Panc1 (cell line): ENCODE measurements around the gene CLEC16A. TPM values are rescaled to one million over a fixed set of nuclear protein-coding genes. Genes with fewer than 3 reads are reported as not detected.

Experiments used
- ATAC-seq: fragments of 200-7000 bp; cut with Tn5 transposase; 2 replicates; pipeline ENCODE4 v1.9.1; 2020; ENCODE audit warnings: mild to moderate bottlenecking, moderate library complexity
- BruUV-seq: library from RNA; stranded (reverse); fragments of 400-500 nt; replicated peaks from 2 replicates; lab custom pipeline; 2021; lab: Mats Ljungman, UMichigan
- CTCF ChIA-PET: fragments of 300-600 bp; sonication (Branson Sonifier 250); formaldehyde crosslinking; loops from one replicate; lab custom pipeline; 2022; ENCODE audit warnings: antibody characterized with exemption; lab: Charles Lee
- POLR2A ChIA-PET: fragments of 300-600 bp; sonication (Branson Sonifier 250); formaldehyde crosslinking; loops from one replicate; lab custom pipeline; 2022; ENCODE audit warnings: antibody characterized with exemption; lab: Charles Lee
- DNase-seq: peaks from one replicate; pipeline ENCODE4 v3.0.0-alpha.2; 2010; ENCODE audit warnings: low read depth, low spot score
- H3K27ac ChIP-seq: 2 replicates; pipeline ENCODE4 v1.5.1; 2011; ENCODE audit warnings: mild to moderate bottlenecking, low read length, inconsistent platforms
- H3K27me3 ChIP-seq: fragments of 200-500 bp; sonication (Bioruptor generic); 2 replicates; pipeline ENCODE4 v1.6.0; 2014; ENCODE audit warnings: low read length, inconsistent platforms; ENCODE audit not compliant: control insufficient read depth, insufficient read depth
- H3K36me3 ChIP-seq: fragments of 200-500 bp; sonication (Bioruptor generic); 2 replicates; pipeline ENCODE4 v1.5.1; 2014; ENCODE audit warnings: inconsistent platforms, mild to moderate bottlenecking, low read length, moderate library complexity; ENCODE audit not compliant: control insufficient read depth, insufficient read depth
- H3K4me1 ChIP-seq: 2 replicates; pipeline ENCODE4 v1.5.1; 2011; ENCODE audit warnings: inconsistent platforms, mild to moderate bottlenecking, low read length, moderate library complexity; ENCODE audit not compliant: control insufficient read depth, insufficient read depth
- H3K4me3 ChIP-seq, 2 experiments: 2 replicates each; pipeline ENCODE4 v1.5.1; 2011 to 2012; ENCODE audit warnings: low read depth in 2 of 2, low read length in 2 of 2, mild to moderate bottlenecking in 2 of 2, inconsistent platforms in 1 of 2, moderate library complexity in 1 of 2
- H3K9me3 ChIP-seq: fragments of 200-500 bp; sonication (Bioruptor generic); 2 replicates; pipeline ENCODE4 v1.5.1; 2014; ENCODE audit warnings: low read depth, mild to moderate bottlenecking, inconsistent platforms, low read length, moderate library complexity; ENCODE audit not compliant: control insufficient read depth, insufficient read depth
- CTCF ChIP-seq: fragments of 450-650 bp; IDR thresholded peaks from 2 replicates; pipeline ENCODE4 v1.5.1; 2017; ENCODE audit warnings: mild to moderate bottlenecking
- POLR2AphosphoS5 ChIP-seq: IDR thresholded peaks from 2 replicates; pipeline ENCODE4 v1.6.1; 2012; ENCODE audit warnings: mild to moderate bottlenecking, low read depth, low read length, moderate library complexity
- REST ChIP-seq, 2 experiments: IDR thresholded peaks; 2 replicates each; pipeline ENCODE4 v1.6.1; 2011 to 2012; ENCODE audit warnings: low read depth in 2 of 2, control low read depth in 1 of 2, low read length in 1 of 2, mild to moderate bottlenecking in 1 of 2, moderate library complexity in 1 of 2; ENCODE audit not compliant: insufficient read depth in 1 of 2
- SIN3A ChIP-seq: IDR thresholded peaks from 2 replicates; pipeline ENCODE4 v1.6.1; 2012; ENCODE audit warnings: low read depth, mild to moderate bottlenecking, low read length, moderate library complexity, borderline replicate concordance; ENCODE audit not compliant: insufficient read depth
- TCF7L2 ChIP-seq: IDR thresholded peaks from 2 replicates; pipeline ENCODE4 v1.6.1; 2011; ENCODE audit warnings: mild to moderate bottlenecking, low read depth, low read length, inconsistent platforms
- in situ Hi-C: cut with HindIII; loops from 2 replicates; pipeline ENCODE4 v1.10.0; 2016; ENCODE audit warnings: low sequenced_read_pairs, low pct_unique_long_range_greater_than_20kb
- intact Hi-C: fragments of 100-400 bp; cut with micrococcal nuclease; formaldehyde crosslinking; loops from one replicate; pipeline ENCODE4 v1.10.0; 2022; ENCODE audit not compliant: unreplicated experiment
- total RNA-seq: library from RNA; stranded (reverse); gene quantifications from one replicate; pipeline ENCODE4 v1.2.1, GENCODE V29; 2021; ENCODE audit not compliant: unreplicated experiment

The CLEC16A gene
- total RNA-seq, 1 experiment from 2014 or later: 21.0 TPM

GRCh38 chr16:11030990-11031510 lies 86.7 kb downstream of the CLEC16A start:
- no peaks in the 10 kb centered on the region for H3K36me3 ChIP-seq
- DNase-seq (no peak), ATAC-seq (no peak)
- TF ChIP-seq SIN3A: no peak
- no peak for TF ChIP-seq POLR2AphosphoS5
- no peak for TF ChIP-seq TCF7L2
- no peak for TF ChIP-seq CTCF
- TF ChIP-seq REST (IDR thresholded peaks at IDR 0.05; ENCODE audit: insufficient read depth in 1 of 2, low read depth in 2 of 2, low read length in 1 of 2): no peak
- H3K27ac ChIP-seq: no peak overlapping the region
- H3K4me1 ChIP-seq: no peaks in the 10 kb centered on the region
- H3K27me3 ChIP-seq: no peaks in the 10 kb centered on the region
- ChIA-PET CTCF (no interaction called here), POLR2A (no interaction called here)
- in situ Hi-C loops: no loop called here
- no peaks in the 10 kb centered on the region for H3K9me3 ChIP-seq
- BruUV-seq: no TSS peak
- intact Hi-C loops: no loop called here
- no peak overlapping the region for H3K4me3 ChIP-seq

GRCh38 chr16:11032000-11032921 lies 87.9 kb downstream of the CLEC16A start:
- no peaks in the 10 kb centered on the region for H3K36me3 ChIP-seq
- no peak for DNase-seq
- ATAC-seq: no peak
- H3K27me3 ChIP-seq: no peaks in the 10 kb centered on the region
- no peaks in the 10 kb centered on the region for H3K9me3 ChIP-seq
- H3K27ac ChIP-seq: no peak overlapping the region
- CTCF ChIA-PET: no interaction called here
- no peak overlapping the region for H3K4me3 ChIP-seq
- no TSS peak for BruUV-seq
- TF ChIP-seq REST (IDR thresholded peaks at IDR 0.05; ENCODE audit: insufficient read depth in 1 of 2, low read depth in 2 of 2, low read length in 1 of 2): no peak
- TF ChIP-seq CTCF: no peak
- TF ChIP-seq SIN3A: no peak
- no peak for TF ChIP-seq TCF7L2
- TF ChIP-seq POLR2AphosphoS5: no peak
- POLR2A ChIA-PET: no interaction called here
- H3K4me1 ChIP-seq: no peaks in the 10 kb centered on the region
- in situ Hi-C loops: no loop called here
- intact Hi-C loops: no loop called here
